GM12865 (cell line): ENCODE data around the gene PSMB10.
"Not testable (repeated sequence)": the region's sequence is repeated elsewhere in the genome, so short reads cannot be mapped to it uniquely, and the experiment has no call there.

Experiments used
- DNase-seq: peaks from one replicate; pipeline ENCODE4 v3.0.0; 2010; ENCODE audit warnings: low read depth
- H3K4me3 ChIP-seq: 2 replicates; pipeline ENCODE4 v1.5.1; 2011; ENCODE audit warnings: mild to moderate bottlenecking, low read depth, low read length, control low read depth
- CTCF ChIP-seq: IDR thresholded peaks from 2 replicates; pipeline ENCODE4 v1.5.1; 2011; ENCODE audit warnings: low read length, control low read depth, low read depth, inconsistent platforms; ENCODE audit not compliant: insufficient read depth; ENCODE audit errors: missing control alignments

Gene PSMB10

GRCh38 chr16:67975321-67976105 lies 38.9 kb upstream of the PSMB10 start:
- DNase-seq, result peak; percentile 80
- peak overlapping the region; percentile 1; the same call in 1 of the 2 replicates for H3K4me3 ChIP-seq
- no peak for TF ChIP-seq CTCF

DNA sequence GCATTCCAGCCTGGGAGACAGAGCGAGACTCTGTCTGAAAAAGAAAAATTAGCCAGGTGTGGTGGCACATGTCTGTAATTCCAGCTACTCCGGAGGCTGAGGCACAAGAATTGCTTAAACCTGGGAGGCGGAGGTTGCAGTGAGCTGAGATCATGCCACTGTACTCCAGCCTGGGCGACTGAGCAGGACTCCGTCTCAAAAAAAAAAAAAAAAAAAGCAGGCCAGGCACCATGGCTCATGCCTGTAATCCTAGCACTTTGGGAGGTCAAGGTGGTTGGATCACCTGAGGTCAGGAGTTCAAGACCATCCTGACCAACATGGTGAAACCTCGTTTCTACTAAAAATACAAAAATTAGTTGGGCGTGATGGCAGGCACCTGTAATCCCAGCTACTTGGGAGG lies 35.6 kb upstream of the PSMB10 start:
- H3K4me3 ChIP-seq, DNase-seq: not testable (repeated sequence)

DNA sequence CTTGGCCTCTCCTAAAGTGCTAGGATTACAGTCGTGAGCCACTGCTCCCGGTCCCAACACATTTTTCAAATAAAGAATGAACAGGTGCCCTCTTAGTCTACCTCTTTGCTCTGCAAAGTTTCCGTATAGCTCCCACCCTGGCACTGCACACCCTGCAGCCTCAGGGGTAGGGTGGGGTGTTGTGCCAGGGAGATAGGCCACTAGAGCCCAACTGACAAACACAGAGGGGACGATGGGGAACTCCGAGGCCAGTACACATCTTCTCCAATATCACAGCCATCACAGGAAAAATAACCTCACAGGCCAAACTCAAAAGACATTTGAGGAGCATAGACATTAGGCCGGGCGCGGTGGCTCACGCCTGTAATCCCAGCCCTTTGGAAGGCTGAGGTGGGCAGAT lies 34.5 kb upstream of the PSMB10 start:
- DNase-seq, result no peak
- TF ChIP-seq CTCF, result no peak
- H3K4me3 ChIP-seq, result no peak overlapping the region

GRCh38 chr16:67969254-67970039 lies 32.8 kb upstream of the PSMB10 start:
- TF ChIP-seq CTCF, result no peak
- no peak for DNase-seq
- H3K4me3 ChIP-seq, result peak overlapping the region; percentile 71

DNA sequence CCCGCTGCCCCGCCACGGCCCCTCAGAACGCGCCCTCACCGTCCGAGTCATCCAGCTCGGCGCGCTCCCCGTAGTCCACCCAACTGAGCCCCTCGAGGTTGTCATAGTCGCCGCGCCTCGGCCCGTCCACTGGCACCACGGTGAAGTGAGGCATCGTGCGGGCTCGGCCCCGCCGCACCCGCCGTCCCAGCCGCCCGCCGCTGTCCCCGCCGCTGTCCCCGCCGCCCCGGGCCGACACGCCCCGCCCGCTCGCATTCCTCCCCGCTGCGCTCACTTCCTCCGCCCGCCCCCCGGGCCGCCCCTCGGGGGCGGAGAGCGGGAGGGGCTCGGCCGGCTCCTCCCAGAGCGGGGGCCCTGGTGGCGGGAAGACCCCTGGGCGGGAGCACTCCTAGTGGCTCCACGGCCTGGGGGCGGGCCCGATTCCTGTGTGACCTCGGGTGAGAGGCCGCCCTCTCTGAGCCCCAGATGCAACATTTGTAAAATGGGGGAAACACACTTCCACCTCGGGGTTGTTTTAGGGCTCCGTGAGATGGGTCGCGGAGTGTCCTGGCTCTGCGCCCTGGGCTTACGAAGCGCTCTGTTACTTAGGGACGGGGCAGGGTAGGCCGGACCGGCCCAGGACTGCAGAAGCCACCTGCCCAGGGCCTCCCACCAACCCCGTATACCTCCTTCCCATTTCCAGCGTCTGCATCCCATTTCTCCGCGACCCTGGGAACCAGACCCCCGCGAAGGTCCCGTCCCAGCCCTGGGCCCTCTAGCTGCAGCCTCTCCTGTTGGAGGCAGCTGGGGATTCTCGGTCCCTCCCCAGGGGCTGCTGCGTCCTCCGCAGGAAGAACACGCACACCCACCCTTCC lies 32.0 kb upstream of the PSMB10 start, which contains the start of gene SLC12A4:
Gene SLC12A4 (minus strand): TSS at position 238 of the 854 bp plus-strand sequence. CDS start 84 bp downstream, at position 154.
- peak within 1 kb of the TSS; percentile 71 for H3K4me3 ChIP-seq
- DNase-seq, result peak; percentile 93
- no peak for TF ChIP-seq CTCF

- no peak for TF ChIP-seq CTCF
- DNase-seq, result peak; percentile 43
Observed at GRCh38 chr16:67967958-67968399, 31.3 kb upstream of the PSMB10 start.

More at GRCh38 chr16:67967958-67968399, 31.3 kb upstream of the PSMB10 start:
- H3K4me3 ChIP-seq, result peak overlapping the region; percentile 71
